Stimulated activated naive CD4-positive, alpha-beta T cell treated with Interleukin-2 at 50 U/mL for 16 hours (primary cell): ENCODE data around the gene ZFP36.

Source experiments
- DNase-seq: peaks from one replicate; lab custom pipeline; 2025; lab: John Stamatoyannopoulos, UW

Gene ZFP36

DNA sequence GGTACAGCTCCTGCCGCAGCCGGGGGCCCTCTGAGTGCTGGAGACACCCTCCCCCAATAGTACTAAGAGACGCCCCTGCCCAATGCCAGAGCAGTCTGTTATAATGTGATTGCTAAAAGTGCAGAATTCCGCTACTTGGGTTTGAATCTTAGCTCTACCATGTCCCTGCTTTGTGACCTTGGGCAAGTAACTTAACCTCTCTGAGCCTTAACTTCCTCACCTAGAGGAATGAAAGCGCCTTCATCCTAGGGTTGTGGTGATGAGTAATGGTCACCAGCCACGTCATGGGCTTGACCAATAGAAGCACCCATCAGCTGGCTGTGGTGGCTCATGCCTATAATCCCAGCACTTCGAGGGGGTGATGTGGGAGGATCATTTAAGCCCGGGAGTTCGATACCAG, 12.4 kb downstream of the ZFP36 start:
- no peak for DNase-seq

GRCh38 chr19:39420769-39421168, 14.1 kb downstream of the ZFP36 start:
- DNase-seq, result no peak

- no peak for DNase-seq
Observed at GRCh38 chr19:39422020-39422419, 15.4 kb downstream of the ZFP36 start.

- DNase-seq, result no peak
Observed at GRCh38 chr19:39423258-39424086, 16.8 kb downstream of the ZFP36 start.

GRCh38 chr19:39424934-39425333, 18.3 kb downstream of the ZFP36 start:
- no peak for DNase-seq

GRCh38 chr19:39425744-39426143, 19.1 kb downstream of the ZFP36 start:
- DNase-seq, result no peak

GRCh38 chr19:39426170-39426569, 19.5 kb downstream of the ZFP36 start:
- no peak for DNase-seq

- DNase-seq, result no peak
Observed at GRCh38 chr19:39427707-39428106, 21.1 kb downstream of the ZFP36 start.

DNA sequence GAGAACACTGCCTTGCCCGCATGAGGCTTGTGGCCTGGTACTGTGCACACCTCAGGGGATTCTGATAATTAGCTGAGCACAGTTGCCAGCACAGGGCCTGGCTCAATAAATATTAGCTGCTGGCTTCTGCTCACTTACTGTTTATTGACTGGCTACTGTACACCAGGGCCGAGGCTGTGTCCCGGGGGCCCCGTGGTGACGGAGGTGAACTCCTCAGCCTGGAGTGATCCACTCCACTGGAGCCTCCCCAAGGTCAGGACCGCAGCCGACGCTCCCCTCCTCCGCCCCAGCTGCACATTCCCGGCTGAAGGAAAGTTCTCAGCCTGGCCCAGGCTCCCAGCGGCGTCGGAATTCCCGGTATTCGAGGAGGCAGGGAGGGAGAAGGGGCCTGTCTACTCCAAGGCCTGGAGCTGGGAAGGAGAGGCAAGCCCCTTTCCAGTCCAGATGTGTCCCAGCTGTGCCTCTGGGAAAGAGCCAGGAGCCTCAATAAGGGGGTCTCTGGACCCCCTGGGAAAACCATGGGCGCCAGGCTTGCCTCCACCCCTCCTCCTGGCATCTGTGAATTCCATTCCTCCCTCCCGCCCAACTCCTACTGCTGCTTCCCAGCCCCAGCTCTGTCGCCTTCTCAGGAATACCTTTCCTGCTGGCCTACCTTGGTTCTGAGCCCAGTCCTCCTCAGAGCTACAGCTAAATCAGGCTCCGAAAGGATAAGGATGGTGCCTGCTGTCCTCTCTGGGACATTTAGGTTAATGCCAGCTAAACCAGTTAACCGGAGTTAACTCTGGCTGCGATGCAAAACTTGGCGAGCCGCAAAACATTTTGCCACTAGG, 21.9 kb downstream of the ZFP36 start:
- DNase-seq, result no peak

GRCh38 chr19:39430675-39431593, 24.3 kb downstream of the ZFP36 start:
- DNase-seq, result peak; percentile 83

DNA sequence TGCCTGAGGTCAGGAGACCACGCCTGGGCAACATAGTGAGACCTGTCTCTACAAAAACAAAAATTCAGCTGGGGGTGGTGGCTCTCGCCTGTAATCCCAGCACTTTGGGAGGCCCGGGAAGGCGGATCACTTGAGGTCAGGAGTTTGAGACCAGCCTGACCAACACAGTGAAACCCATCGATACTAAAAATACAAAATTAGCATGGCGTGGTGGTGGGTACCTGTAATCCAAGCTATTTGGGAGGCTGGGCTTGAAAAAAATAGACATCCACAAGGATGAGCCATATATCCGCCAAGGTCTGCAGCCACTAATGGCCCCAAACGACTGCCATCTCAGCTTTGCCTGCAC, 26.0 kb downstream of the ZFP36 start:
- no peak for DNase-seq

DNA sequence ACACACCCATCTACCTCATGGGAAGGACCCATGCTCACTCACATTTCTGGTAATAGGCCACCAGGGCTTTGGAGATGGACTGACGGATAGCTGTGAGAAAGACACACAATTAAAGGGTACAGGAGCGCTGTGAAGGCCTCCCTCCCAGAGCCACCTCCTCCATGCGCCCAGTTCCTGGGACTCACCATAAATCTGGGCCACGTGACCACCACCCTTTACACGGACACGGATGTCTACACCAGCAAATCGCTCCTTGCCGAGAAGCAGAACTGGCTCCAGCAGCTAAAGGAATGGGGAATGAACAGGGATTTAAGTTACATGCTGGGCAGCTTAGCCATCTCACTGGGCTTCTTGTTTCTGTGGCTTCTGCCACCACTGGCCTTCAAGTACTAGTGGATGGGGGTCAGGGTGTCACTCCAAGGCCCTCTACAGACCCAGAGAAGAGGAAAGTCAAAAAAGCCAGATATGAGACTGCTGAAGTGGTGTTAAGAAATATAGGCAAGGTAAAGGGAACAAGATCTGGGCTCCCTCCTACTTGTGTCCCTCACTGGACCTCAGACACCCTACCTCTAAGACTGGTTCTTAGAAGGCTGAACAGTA, 26.9 kb downstream of the ZFP36 start:
- DNase-seq, result no peak

DNA sequence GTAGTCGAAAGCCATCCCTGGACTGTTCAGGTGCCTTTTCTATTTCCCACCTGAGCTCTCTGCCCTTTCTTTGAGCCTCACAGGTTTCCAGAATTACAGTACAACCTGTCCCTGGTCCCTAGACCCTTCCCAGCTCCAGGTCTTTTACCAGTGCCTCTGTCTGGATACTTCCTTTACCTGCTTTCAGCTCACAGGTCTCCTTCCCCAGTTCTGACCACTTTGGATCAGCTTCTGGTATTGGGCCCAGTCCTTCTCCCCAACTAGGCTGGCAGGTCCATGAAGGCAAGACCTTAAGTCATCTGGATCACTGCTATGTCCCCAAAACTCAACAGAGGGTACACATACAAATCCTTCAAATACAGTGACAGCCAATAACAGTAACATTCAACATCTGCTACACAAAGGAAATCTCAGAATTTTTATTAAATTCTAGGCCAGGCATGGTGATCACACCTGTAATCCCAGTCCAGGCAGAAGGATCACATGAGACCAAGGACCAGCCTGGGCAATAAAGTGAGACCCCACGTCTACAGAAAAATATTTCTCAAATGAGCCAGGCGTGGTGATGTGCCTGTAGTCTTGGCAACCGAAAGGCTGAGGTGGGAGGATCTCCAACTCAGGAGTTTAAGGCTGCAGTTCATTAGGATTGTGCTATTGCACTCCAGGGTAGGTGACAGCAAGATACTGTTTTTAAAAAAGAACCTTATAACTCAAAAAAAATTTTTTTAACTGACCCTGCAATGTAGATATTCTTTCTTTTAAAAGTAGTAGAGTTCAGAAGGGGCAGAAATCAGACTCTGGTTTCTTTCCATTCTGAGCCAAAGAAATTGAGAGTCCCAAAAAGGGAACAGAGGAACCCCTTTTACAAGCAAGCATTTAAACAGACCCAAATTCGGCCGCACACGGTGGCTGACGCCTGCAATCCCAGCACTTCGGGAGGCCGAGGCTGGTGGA, 27.8 kb downstream of the ZFP36 start:
- DNase-seq, result no peak

- DNase-seq, result peak; percentile 99
Observed at GRCh38 chr19:39435499-39436349, 29.1 kb downstream of the ZFP36 start, which contains the start of gene RPS16. TSS of gene RPS16 (minus strand) at chr19:39435949. CDS start at chr19:39435895, 54 bp downstream.

GRCh38 chr19:39436350-39436716, 29.7 kb downstream of the ZFP36 start:
- DNase-seq, result no peak

- no peak for DNase-seq
Observed at GRCh38 chr19:39438270-39438934, 31.8 kb downstream of the ZFP36 start.

- DNase-seq, result no peak
Observed at GRCh38 chr19:39444598-39445195, 38.0 kb downstream of the ZFP36 start.
